ENCODE results near the gene FBP1.
"Not testable (repeated sequence)": the region's sequence is repeated elsewhere in the genome, so short reads cannot be mapped to it uniquely, and the experiment has no call there.

FBP1 gene

DNA sequence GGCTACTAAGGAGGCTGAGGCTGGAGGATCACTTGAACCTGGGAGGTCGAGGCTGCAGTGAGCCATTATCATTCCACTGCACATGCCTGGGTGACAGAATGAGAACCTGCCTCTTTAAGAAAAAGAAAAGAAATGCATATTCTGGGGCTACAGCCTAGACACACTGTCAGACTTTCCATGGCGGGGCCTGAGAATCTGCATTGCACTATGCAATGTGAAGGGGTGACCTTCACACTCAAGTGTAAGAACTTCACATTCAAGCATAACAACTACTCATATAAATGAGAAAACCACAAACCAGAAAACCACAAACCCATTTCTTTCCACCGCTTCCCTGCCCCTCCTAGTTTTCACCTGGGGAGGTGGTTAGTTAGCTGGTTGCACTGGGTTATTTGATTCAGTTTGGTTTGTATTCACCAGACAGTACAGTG is 27.7 kb downstream of the FBP1 start:
- no peak overlapping the region for H3K4me3 Mint-ChIP-seq
- H3K9me3 Mint-ChIP-seq (ENCODE audit: low read depth): no peaks in the 10 kb centered on the region
- H3K4me1 Mint-ChIP-seq (ENCODE audit: low read depth): peaks cover 8% of the 10 kb centered on the region
- peaks cover 7% of the 10 kb centered on the region for H3K36me3 Mint-ChIP-seq
- H3K27me3 Mint-ChIP-seq: peaks cover 2% of the 10 kb centered on the region
- no peak overlapping the region for H3K27ac Mint-ChIP-seq

DNA sequence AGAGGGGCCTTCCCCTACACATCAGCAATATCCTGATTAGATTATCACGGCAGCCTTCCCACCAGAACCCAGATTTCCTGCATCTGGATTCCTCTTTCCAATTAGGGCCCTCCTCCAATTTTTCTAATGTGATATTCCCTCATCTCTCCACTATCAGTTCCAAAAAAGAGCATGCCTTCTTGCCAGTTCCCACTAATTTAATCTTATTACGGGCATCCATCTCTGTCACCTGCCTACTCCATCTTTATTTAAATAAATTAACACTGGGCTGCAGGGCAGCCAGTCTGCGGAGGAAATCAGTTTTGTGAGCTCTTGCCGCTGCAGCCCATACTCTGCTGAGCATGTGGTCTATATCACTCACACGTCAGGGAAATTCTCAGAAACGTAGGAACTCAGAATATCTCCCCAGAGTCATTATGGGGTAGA is 29.1 kb downstream of the FBP1 start:
- Mint-ChIP-seq H3K4me3 (no peak overlapping the region), H3K4me1 (ENCODE audit: low read depth) (peaks cover 8% of the 10 kb centered on the region), H3K27ac (no peak overlapping the region), H3K27me3 (no peaks in the 10 kb centered on the region), H3K36me3 (peaks cover 4% of the 10 kb centered on the region), H3K9me3 (ENCODE audit: low read depth) (no peaks in the 10 kb centered on the region)

- Mint-ChIP-seq H3K27me3 (no peaks in the 10 kb centered on the region), H3K9me3 (ENCODE audit: low read depth) (no peaks in the 10 kb centered on the region), H3K4me3 (no peak overlapping the region), H3K36me3 (peaks cover 4% of the 10 kb centered on the region), H3K4me1 (ENCODE audit: low read depth) (peaks cover 10% of the 10 kb centered on the region), H3K27ac (no peak overlapping the region)
Observed at GRCh38 chr9:94607423-94607691, 32.0 kb downstream of the FBP1 start.

DNA sequence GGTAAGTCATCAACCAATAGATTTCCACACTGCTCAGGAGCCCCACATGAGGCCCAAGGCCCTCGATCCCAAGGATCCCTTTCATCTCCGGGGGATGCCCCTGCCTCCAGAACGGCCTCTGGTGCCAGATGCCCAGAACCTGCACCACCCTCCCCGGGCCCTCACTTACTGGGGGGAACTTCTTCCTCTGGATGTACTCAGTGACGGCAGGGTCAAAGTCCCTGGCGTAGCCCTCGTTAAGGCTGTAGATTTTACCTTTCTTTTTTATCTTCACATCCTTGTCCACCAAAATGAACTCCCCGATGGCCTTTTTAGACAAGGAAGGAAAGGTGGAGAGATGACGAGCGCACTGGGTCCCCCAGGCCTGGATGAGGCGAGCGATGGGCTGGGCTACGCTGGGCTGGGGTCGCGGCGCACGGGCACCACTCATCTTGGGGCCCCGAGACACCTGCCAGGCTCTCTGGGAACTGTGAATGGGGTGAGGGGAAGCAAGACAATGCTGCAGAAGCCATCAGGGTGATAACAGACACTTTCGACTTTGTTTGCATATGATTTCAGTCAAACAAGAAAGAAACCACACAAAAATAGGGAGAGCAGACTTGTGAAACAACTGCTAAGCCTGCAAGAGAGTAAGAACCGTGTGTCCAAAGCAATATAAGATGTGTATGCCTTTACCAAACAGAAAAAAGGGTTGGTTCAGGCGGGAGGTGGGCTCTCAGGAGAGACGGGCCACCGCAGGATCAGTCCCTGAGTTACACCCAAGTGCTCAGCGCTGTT is 32.5 kb downstream of the FBP1 start:
- H3K9me3 Mint-ChIP-seq (ENCODE audit: low read depth): no peaks in the 10 kb centered on the region

DNA sequence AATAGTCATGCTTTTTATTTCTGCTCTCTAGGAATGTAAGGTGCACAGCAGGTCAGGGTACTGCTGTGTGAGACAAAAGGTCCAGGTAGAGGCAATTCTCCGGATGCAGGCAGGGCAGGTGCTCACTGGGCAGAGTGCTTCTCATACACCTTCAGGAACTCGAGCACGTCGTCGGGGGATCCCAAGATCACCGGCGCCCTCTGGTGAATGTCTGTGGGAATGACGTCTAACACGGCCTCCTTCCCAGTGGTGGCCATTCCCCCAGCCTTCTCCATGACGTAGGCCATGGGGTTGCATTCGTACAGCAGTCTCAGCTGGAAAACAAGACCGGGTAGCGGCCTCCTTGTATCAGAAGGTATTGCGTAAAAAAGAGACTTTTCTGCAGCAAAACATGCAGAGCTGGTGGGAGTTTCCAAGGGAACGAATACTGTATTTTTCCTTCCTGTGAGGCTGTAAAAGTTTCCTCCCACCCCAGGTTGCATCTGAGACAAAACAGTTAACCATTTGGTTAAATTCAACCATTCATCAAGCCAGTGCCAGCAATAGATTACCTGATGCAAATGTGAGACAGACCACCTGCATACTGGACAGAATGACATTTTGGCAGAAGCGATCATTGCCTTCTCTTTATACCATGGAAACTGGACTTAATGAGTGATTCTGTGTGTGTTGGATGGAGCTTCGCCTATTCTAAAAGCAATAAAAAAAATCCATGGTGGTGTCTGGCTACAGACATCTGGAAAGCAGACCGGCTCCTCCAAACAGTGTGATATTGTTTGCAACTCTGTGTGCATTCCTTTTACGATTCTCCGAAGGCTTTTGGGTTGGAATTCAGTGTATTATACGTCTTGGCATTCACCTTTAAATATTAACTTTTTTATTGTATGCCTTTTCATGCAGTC is 35.8 kb downstream of the FBP1 start:
- Mint-ChIP-seq H3K27ac (no peak overlapping the region), H3K4me3 (no peak overlapping the region), H3K27me3 (no peaks in the 10 kb centered on the region), H3K36me3 (peaks cover 4% of the 10 kb centered on the region), H3K9me3 (ENCODE audit: low read depth) (no peaks in the 10 kb centered on the region), H3K4me1 (ENCODE audit: low read depth) (peaks cover 2% of the 10 kb centered on the region)

More for the DNA sequence above, 32.5 kb downstream of the FBP1 start:
- H3K4me1 Mint-ChIP-seq (ENCODE audit: low read depth): peaks cover 5% of the 10 kb centered on the region
- H3K36me3 Mint-ChIP-seq: peaks cover 4% of the 10 kb centered on the region
- no peak overlapping the region for H3K4me3 Mint-ChIP-seq
- no peak overlapping the region for H3K27ac Mint-ChIP-seq
- no peaks in the 10 kb centered on the region for H3K27me3 Mint-ChIP-seq

- no peaks in the 10 kb centered on the region for H3K27me3 Mint-ChIP-seq
- peaks cover 4% of the 10 kb centered on the region for H3K36me3 Mint-ChIP-seq
Observed at GRCh38 chr9:94602666-94603065, 36.7 kb downstream of the FBP1 start.

GRCh38 chr9:94600715-94601114 is 38.6 kb downstream of the FBP1 start:
- no peak overlapping the region for H3K27ac Mint-ChIP-seq
- no peak overlapping the region for H3K4me3 Mint-ChIP-seq
- no peaks in the 10 kb centered on the region for H3K9me3 Mint-ChIP-seq (ENCODE audit: low read depth)
- H3K27me3 Mint-ChIP-seq: no peaks in the 10 kb centered on the region
- peaks cover 2% of the 10 kb centered on the region for H3K4me1 Mint-ChIP-seq (ENCODE audit: low read depth)
- H3K36me3 Mint-ChIP-seq: no peaks in the 10 kb centered on the region

More at GRCh38 chr9:94602666-94603065, 36.7 kb downstream of the FBP1 start:
- no peak overlapping the region for H3K27ac Mint-ChIP-seq
- H3K4me3 Mint-ChIP-seq: no peak overlapping the region
- H3K4me1 Mint-ChIP-seq (ENCODE audit: low read depth): peaks cover 2% of the 10 kb centered on the region
- no peaks in the 10 kb centered on the region for H3K9me3 Mint-ChIP-seq (ENCODE audit: low read depth)

- H3K4me1 Mint-ChIP-seq (ENCODE audit: low read depth): peaks cover 2% of the 10 kb centered on the region
- no peaks in the 10 kb centered on the region for H3K27me3 Mint-ChIP-seq
- no peak overlapping the region for H3K4me3 Mint-ChIP-seq
- H3K9me3 Mint-ChIP-seq (ENCODE audit: low read depth): no peaks in the 10 kb centered on the region
- no peaks in the 10 kb centered on the region for H3K36me3 Mint-ChIP-seq
- no peak overlapping the region for H3K27ac Mint-ChIP-seq
Observed at GRCh38 chr9:94600258-94600657, 39.1 kb downstream of the FBP1 start.

GRCh38 chr9:94599102-94599501 is 40.2 kb downstream of the FBP1 start:
- peaks cover 2% of the 10 kb centered on the region for H3K4me1 Mint-ChIP-seq (ENCODE audit: low read depth)
- no peak overlapping the region for H3K27ac Mint-ChIP-seq
- H3K36me3 Mint-ChIP-seq: no peaks in the 10 kb centered on the region
- H3K9me3 Mint-ChIP-seq (ENCODE audit: low read depth): no peaks in the 10 kb centered on the region
- peaks cover 2% of the 10 kb centered on the region for H3K27me3 Mint-ChIP-seq
- H3K4me3 Mint-ChIP-seq: no peak overlapping the region

DNA sequence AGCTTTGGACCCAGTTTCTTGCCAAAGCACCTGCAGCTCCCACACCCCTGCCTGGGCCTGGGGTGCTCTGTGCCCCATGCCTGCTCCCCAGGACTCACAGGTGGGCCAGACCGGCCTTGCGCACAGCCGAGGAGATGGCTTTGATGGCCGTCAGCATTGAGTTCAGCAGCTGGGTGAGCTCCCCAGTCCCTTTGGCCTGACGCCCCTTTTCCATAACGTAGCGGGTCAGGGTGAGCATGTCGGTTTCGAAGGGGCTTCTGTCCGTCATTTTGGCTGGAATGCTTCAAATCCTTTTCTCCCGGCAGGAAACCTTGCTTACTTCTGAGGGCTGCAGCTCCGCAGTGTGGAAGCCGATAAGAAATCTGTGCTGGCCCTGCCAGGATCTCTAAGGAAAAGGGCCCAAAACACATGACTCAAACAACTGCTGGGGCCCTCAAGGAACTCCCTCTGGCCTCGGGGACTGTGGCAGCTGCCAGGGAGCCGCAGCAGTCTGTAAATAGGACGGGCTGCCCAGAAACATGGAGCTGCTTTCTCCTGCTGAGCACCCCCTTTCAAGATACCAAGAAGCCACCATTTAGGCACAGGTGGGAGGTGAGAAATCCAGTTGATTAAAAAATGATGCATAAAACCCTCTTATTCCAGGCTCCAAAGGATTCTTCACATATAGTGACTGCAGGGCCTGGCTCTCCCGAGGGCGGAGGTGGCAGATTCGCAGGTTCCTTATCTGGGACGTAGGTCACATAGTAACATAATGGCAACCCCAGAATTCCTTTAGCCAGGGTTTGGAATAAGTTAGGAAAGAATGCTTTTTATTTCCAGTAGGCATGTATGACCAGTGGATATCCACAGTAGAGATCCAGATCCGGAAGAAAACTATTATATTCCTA is 45.6 kb downstream of the FBP1 start, which contains the start of gene FBP2:
TSS of gene FBP2 (minus strand) at position 366 of the 887 bp plus-strand sequence. CDS start at position 268, 98 bp downstream.
- peaks cover 10% of the 10 kb centered on the region for H3K27me3 Mint-ChIP-seq
- H3K36me3 Mint-ChIP-seq: no peaks in the 10 kb centered on the region
- H3K27ac Mint-ChIP-seq: no peak within 1 kb of the TSS
- no peak within 1 kb of the TSS for H3K4me3 Mint-ChIP-seq
- H3K4me1 Mint-ChIP-seq (ENCODE audit: low read depth): no peaks in the 10 kb centered on the region
- H3K9me3 Mint-ChIP-seq (ENCODE audit: low read depth): no peaks in the 10 kb centered on the region

DNA sequence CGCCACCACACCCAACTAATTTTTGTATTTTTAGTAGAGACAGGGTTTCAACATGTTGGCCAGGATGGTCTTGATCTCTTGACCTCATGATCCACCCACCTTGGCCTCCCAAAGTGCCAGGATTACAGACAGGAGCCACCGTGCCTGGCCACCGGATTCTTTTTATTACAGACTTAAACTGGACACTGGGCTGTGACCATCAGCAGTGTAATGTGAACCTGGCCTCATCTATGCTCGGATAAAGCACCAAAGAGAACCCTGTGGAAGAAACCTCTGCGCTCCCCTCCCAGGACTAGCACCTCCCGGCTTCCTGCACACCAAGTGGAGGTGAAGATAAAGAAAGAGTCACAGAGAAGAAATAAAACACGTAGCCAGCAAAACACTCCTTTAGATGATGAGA is 46.6 kb downstream of the FBP1 start:
- H3K4me3 Mint-ChIP-seq; H3K36me3 Mint-ChIP-seq; H3K27ac Mint-ChIP-seq; H3K4me1 Mint-ChIP-seq (ENCODE audit: low read depth); H3K9me3 Mint-ChIP-seq (ENCODE audit: low read depth): not testable (repeated sequence)
- peaks cover 11% of the 10 kb centered on the region for H3K27me3 Mint-ChIP-seq

DNA sequence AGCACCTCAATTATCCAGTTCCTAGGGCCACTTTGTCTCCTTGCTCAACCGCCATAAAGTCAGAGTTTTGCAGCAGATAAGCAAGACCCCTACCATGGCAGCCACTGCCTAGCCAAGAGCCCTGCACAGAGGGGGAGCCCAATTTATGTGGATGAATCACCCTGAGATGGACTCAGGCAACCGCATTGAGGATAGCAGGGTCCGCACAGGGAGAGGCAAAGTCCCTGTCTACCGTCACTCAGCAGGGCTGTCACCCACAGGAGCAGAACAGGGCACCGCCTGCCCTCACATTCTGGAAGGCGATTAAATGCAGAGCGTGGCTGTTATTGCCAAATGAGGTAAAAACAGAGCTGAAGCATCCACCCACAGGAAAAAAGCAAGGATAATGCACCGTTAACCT is 47.4 kb downstream of the FBP1 start:
- H3K9me3 Mint-ChIP-seq (ENCODE audit: low read depth): no peaks in the 10 kb centered on the region
- H3K36me3 Mint-ChIP-seq: no peaks in the 10 kb centered on the region
- peaks cover 11% of the 10 kb centered on the region for H3K27me3 Mint-ChIP-seq
- no peak overlapping the region for H3K27ac Mint-ChIP-seq
- H3K4me1 Mint-ChIP-seq (ENCODE audit: low read depth): peaks cover 1% of the 10 kb centered on the region
- H3K4me3 Mint-ChIP-seq: no peak overlapping the region

GRCh38 chr9:94591046-94591545 is 48.2 kb downstream of the FBP1 start:
- not testable (repeated sequence) for H3K36me3 Mint-ChIP-seq; H3K4me3 Mint-ChIP-seq; H3K9me3 Mint-ChIP-seq (ENCODE audit: low read depth); H3K4me1 Mint-ChIP-seq (ENCODE audit: low read depth); H3K27ac Mint-ChIP-seq
- peaks cover 11% of the 10 kb centered on the region for H3K27me3 Mint-ChIP-seq

- peaks cover 12% of the 10 kb centered on the region for H3K27me3 Mint-ChIP-seq
- no peak overlapping the region for H3K4me3 Mint-ChIP-seq
- no peaks in the 10 kb centered on the region for H3K36me3 Mint-ChIP-seq
- no peak overlapping the region for H3K27ac Mint-ChIP-seq
- H3K4me1 Mint-ChIP-seq (ENCODE audit: low read depth): peaks cover 20% of the 10 kb centered on the region
- no peaks in the 10 kb centered on the region for H3K9me3 Mint-ChIP-seq (ENCODE audit: low read depth)
Observed at GRCh38 chr9:94588681-94589080, 50.6 kb downstream of the FBP1 start.

Data from activated naive CD8-positive, alpha-beta T cell (primary cell).